ENCODE results near the gene TOP2A. TPM values are rescaled to one million over a fixed set of nuclear protein-coding genes. Genes with fewer than 3 reads are reported as not detected.

Gene TOP2A
- total and polyA plus RNA-seq, 11 donors, result 0.11 to 28.9 (median 1.2) TPM

DNA sequence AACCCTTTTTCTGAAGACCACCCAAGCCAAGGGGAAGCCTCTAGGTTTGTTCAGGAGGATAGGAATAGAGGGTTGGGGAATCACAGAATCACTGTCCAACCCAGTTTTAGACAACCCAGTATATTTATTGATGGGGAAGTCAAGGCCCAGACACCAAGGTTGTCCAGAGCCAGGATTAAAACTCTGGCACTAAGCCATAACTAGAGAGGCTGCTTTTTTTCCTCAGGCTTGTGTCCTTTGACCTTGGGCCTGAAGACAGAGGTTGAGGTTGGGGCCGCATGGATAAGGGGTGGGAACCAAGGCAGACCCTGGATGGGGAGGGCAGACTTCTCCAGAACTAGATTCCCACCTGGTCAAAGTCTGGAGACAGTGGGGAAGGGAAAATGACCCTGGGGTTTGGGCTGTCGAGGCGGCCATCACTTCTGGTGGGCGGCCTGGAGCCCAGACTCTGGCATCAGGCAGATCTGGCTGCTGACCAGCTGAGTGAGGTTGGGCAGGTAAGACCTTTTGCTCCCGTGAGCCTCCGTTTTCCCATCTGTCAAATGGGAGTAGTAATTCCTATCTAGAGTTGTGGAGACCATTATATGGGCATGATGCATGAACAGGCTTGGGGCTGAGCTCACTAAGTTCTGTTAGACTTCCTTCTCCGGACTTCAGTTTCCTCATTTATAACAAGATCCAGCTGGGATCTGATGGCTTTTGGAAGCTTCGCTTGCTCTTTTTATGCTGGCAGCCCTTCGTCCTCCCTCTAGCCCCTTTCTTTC, 43.5 kb upstream of the TOP2A start:
- intact Hi-C loops (cut with DNase I), result no loop called here
- peak in 1 of 4 donors; percentile 17 for ATAC-seq
- TF ChIP-seq POLR2A (IDR thresholded peaks at IDR 0.05) (no peak), CTCF (IDR thresholded peaks at IDR 0.05) (no peak)
- H3K36me3 ChIP-seq, result peaks cover 0 to 28% (median 18%) of the 10 kb centered on the region in 9 donors
- H3K4me3 ChIP-seq, result no peak overlapping the region
- peaks cover 6 to 73% (median 46%) of the 10 kb centered on the region in 12 donors for H3K4me1 ChIP-seq
- H3K9me3 ChIP-seq, result no peaks in the 10 kb centered on the region
- no peak for DNase-seq
- 59 to 72% (median 63%) methylated on average over 9 of the region's 9 CpGs for WGBS, 4 donors
- H3K27ac ChIP-seq, result peak overlapping the region in 10 of 12 donors; percentile 15 to 78 (median 56)
- H3K27me3 ChIP-seq, result no peaks in the 10 kb centered on the region

DNA sequence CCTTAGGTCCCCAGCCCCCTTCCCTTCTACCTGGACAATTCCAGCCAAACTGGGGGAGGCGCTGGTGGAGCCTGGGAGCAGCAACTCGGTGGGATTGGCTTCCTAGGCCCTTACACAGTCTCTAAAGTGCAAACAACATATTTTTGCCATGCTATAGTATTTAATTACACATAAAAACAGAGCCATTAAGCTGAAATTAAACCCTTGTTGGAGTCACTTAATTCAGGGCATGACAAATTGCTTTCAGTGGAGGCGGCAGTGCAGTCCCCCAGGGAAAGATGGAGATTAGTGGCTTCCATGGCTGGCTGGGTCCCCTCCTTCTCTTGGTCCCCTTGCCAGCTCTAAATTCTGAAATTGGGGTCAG, 42.9 kb upstream of the TOP2A start:
- peaks cover 6 to 78% (median 48%) of the 10 kb centered on the region in 12 donors for H3K4me1 ChIP-seq
- no peak for DNase-seq

DNA sequence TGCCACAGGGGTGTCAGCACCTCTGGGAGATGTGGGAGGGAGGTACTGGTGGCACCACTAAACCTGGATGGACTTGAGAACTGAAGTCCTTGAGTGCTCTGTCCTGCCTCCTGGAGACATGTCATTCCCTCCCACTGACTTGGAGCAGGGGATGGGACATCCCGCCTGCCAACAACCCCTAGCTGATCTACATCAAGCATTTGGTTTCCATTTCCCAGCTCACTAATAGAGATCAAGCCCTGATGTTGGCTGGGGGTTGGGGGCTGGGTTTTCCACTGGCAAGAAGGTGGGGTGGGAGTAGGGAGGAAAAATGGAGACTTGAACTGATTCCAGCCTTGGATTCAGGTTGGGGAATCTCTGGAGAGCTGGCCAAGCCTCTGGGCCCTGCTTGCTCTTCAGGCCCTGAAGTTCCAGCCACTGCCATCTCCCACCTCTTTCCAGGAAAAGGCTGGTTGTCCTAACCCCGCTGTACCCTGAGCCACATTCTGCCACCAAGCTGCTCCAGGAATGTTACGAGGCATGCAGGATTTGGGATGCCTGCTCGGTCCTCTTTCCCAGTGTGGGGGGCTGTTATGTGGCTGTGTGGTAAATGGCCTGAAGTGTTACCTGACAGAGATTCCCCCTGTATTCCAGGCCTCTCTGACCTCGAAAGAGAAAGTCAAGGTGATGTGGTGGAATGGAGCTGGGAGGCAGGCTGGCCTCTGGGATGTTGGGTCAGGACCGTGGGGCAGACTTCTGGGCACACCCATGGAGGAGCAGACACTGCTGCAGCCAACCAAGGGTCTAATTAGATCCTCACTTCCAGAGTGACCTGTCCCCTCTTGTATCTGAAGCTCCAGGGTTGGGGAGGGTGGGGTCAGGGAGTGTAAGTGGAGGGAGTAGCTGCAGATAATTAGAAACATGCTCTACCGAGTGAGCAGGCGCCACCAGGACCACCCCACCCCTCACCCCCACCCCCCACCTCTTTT, 42.2 kb upstream of the TOP2A start:
- H3K27ac ChIP-seq, result peak overlapping the region in 3 of 12 donors; percentile 18 to 78 (median 27)
- H3K4me3 ChIP-seq, result no peak overlapping the region
- H3K36me3 ChIP-seq, result peaks cover 0 to 40% (median 28%) of the 10 kb centered on the region in 9 donors
- TF ChIP-seq POLR2A (IDR thresholded peaks at IDR 0.05) (no peak), CTCF (IDR thresholded peaks at IDR 0.05) (no peak)
- intact Hi-C loops (cut with DNase I), result no loop called here
- no peaks in the 10 kb centered on the region for H3K27me3 ChIP-seq
- no peak for ATAC-seq
- peaks cover 6 to 80% (median 48%) of the 10 kb centered on the region in 12 donors for H3K4me1 ChIP-seq
- H3K9me3 ChIP-seq, result no peaks in the 10 kb centered on the region
- peak in 1 of 5 donors; percentile 39 for DNase-seq
- WGBS, 4 donors, result 72 to 88% (median 80%) methylated on average over 8 of the region's 8 CpGs

More for the DNA sequence above, 42.9 kb upstream of the TOP2A start:
- Histone ChIP-seq H3K27me3 (no peaks in the 10 kb centered on the region), H3K27ac (peak overlapping the region in 5 of 12 donors; percentile 2 to 78 (median 60)), H3K4me3 (no peak overlapping the region), H3K9me3 (no peaks in the 10 kb centered on the region), H3K36me3 (peaks cover 0 to 34% (median 23%) of the 10 kb centered on the region in 9 donors)
- 73 to 84% (median 82%) methylated on average over 3 of the region's 3 CpGs for WGBS, 4 donors
- ATAC-seq, result no peak
- TF ChIP-seq CTCF (IDR thresholded peaks at IDR 0.05) (no peak), POLR2A (IDR thresholded peaks at IDR 0.05) (no peak)
- intact Hi-C loops (cut with DNase I), result no loop called here
